Jurkat, Clone E6-1 (cell line): Measurements from ENCODE around the gene C22orf39.
"Not testable (repeated sequence)": the region's sequence is repeated elsewhere in the genome, so short reads cannot be mapped to it uniquely, and the experiment has no call there.

Experiments
- DNase-seq: peaks from one replicate; pipeline ENCODE4 v3.0.0-alpha.2; 2011; ENCODE audit warnings: low read depth, low spot score
- H3K4me3 ChIP-seq: 2 replicates; pipeline ENCODE4 v1.5.1; 2011; ENCODE audit warnings: mild to moderate bottlenecking, low read length, control low read depth, moderate library complexity

Gene C22orf39

DNA sequence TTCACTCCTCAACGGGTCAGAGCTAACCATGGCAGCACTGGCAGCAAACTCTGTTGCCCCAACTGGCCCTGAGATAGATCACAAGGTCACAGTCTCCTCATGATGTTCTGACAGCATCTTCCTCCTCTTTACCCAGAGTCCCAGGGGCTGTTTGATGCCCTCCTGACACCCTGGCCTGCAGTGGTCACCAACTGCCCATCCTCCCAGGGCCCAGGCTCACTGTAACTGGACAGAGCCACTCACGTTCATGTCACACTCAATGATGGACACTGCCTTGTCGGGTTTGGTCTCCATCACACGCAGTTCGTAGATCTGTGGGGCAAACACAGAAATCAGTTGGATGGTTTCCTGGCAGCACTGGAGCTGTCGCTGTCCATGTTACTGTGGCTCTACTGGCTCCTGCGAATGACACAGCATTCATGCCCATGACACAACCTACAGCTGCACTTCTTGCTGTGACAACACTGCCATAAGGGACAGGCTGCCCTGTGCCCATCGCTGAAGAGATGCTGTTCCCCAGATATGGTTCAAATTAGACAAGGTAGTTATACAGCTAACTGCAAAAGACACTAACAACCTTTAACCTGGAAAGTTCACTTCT is 10.4 kb upstream of the C22orf39 start:
- DNase-seq, result no peak
- no peak overlapping the region for H3K4me3 ChIP-seq

GRCh38 chr22:19456541-19456940 is 9.0 kb upstream of the C22orf39 start:
- DNase-seq, result no peak
- no peak overlapping the region for H3K4me3 ChIP-seq

DNA sequence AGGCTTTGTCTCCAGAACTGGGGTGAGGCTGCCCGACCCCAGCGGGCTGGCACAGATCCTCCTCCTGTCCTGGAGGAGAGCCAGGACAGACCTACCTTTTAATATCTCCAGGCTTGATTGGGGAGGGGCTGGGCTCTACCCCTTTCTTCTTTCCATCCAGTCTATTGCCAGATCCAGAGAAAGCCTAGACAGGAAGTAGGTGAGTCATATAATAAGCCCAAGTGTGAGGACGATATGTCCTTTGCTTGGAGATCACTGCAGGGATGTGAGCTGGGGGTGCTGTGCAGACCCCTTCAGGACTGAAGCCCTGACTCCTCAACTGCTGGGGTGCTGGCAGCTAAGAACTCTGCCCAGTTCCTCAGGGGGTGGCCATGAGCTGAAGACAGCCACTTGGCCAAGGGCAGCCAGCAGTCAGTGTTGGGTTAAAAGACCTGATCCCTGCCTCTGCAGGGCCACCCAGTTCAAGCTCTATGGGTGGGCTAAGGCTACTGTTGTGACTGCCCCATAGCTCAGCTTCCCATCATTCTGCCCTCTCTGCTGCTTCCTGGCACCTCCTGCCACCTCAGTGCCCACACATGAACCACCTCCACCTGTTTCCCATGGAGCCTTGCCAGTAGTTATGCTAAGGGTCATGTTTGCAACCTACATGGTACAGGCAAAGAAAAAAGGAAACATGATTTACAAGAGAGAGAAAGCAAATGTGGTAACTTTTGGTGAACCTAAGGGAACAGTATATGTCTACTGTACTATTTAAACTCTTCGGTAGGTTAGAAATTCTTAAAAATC is 8.3 kb upstream of the C22orf39 start:
- H3K4me3 ChIP-seq, result no peak overlapping the region
- no peak for DNase-seq

DNA sequence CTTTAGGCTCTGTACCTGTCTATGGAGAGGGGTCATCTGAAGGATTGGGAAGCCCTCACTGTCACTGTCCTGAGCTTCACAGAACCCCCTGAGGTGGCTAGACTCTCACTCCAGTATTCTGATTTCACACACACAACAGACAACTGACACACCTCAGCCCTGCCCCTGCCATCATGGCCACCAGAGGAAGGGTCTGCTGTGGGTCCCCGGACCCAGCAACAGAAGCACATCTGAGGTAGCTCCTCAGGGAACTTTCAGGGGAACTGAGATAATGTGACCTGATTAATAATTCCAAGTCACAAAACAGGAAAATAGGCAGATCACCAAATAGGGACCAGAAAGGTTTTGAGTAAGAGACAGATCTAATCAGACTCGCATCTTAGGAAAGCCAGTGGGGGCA is 7.5 kb upstream of the C22orf39 start:
- DNase-seq, result no peak
- no peak overlapping the region for H3K4me3 ChIP-seq

DNA sequence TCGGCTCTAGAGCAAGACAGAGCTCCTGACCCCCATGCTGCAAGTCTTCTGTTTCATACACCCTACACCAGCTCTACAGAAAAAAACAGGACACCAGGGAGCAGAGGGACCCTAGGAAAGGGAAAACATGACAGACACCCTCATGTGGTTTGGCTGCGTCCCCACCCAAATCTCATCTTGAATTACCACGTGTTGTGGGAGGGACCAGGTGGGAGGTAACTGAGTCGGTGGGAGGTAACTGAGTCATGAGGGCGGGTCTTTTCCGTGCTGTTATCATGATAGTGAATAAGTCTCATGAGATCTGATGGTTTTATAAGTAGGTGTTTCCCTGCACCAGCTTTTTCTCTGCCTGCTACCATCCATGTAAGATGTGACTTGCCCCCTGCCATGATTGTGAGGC is 6.6 kb upstream of the C22orf39 start:
- H3K4me3 ChIP-seq, result no peak overlapping the region
- DNase-seq, result no peak

DNA sequence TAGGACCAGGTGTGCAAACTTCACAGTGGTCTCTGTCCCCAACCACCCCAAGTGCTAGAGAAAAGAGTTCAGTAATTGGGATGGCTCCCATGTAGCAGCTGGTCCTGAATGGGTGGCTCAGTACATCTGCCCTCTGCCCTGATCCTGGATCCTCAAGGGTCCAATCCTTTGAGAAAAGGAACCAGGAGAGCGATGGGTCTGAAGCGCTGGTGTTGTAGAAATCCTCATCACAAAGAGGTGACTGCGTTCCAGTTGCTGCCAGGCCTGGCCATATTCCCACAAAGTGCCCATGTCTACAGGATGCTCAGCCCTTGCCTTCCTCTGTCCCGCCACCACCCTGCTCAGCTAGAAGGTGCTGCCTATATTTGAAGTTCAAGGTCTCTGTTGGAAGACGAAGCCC is 6.2 kb upstream of the C22orf39 start:
- H3K4me3 ChIP-seq, result no peak overlapping the region
- no peak for DNase-seq

DNA sequence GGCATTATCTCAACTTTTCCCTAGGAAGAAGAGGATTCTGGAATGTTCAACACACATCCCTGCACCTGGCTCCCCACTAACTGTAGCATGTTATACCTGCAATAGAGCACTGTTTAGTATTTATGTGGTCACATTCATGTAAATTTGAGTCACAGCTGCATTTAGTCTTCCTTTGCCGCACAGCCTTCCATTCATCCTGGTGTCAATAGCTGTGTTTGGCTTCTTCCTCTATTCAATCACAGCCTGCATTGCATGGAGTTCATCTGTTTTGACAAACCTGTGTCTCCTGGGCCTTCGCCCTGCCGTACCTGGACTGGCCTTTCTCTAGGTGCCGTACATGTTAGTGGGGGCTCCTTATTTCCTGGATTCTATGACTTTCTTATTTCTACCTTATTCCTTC is 4.1 kb upstream of the C22orf39 start:
- H3K4me3 ChIP-seq, result no peak overlapping the region
- no peak for DNase-seq

DNA sequence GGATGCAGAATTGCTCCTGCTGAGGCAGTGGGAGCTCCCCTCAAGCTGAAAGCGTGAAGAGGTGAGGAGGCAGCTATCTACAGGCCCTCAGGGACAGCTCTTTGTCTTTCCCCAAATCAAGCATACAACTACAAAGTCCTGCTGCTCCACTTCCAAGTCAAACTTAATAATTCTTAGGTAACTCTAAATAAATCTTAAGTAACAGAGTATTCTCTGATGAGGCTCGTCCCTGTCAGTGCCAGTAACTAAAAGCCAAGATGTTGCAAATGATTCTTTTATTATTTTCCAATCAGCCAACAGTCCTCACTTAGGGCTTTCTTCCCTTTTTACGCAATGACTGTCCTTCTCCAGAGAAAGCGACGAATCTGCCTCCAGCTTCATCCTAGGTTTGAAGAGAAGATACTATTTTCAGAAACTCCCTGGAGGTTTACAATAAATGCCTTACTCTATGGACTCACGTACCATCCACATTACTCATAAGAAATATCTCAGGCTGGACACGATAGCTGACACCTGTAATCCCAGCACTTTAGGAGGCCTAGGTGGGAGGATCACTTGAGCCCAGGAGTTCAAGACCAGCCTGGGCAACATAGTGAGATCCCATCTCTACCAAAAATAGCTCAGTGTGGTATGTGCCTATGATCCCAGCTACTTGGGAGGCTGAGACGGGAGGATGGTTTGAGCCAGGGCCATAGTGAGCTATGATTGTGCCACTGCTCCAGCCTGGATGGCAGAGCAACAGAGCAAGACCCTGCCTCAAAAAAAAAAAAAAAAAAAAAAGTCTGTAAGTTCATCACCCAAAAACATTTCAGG is 3.1 kb upstream of the C22orf39 start:
- no peak for DNase-seq

GRCh38 chr22:19449422-19449767 is 1.9 kb upstream of the C22orf39 start:
- no peak for DNase-seq
- no peak overlapping the region for H3K4me3 ChIP-seq

More for the DNA sequence above, 3.1 kb upstream of the C22orf39 start:
- no peak overlapping the region for H3K4me3 ChIP-seq

DNA sequence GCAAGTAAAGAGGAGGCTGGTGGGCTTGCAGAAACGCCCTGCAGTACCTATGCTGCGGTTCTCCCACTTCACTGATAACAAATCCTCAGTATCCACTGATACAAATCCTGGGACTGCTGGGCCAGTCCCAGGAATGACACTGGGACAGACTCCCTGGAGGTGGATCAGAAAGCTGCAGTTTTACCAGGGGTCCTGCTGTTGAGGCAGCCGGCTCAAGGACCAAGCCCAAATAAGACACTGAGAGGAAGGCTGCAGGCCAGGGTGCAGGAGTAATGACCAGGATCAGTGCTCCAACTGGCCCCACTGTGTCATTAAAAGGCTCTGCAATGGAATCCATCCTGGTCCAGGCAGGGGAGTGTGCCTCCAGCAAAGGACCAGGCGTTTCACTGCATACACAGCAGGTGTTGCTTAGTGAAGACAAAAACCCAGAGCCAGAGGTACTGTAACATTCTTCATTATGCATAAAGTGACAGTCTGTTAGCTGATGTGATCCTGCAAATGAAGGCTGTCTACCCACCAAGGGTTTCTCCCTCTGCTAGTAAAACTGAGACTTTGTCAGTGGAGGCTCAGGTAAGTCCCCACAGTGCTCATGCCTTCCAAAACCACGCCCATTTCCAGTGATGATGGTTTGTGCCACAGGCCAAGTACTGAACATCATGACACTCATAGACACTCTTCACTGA is 1.4 kb upstream of the C22orf39 start:
- peak overlapping the region; percentile 95 for H3K4me3 ChIP-seq
- DNase-seq, result no peak

DNA sequence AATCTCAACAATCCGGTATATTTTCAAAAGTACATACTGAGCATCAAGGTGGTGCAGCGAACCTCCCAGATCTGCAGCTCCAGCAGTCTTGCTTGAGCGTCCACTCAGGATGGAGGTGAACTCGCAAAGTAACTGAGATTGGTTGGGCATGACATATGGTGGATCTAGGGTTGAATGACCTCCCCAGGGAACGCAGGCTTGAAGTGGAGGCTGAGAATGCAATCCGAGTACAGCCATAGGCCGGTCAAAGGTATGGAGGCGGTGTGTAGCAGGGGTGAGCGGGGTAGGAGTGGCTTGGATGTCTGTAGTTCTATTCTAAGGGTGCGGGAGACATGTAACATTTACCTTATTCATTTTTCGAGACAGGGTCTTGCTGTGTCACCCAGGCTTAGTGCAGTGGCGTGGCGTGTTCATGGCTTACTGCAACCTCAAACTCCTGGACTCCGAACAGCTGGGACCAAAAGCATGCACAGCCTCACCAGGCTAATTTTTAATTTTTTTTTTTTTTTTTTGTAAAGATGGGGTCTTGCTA is 631 bp upstream of the C22orf39 start:
- no peak for DNase-seq
- H3K4me3 ChIP-seq, result peak overlapping the region; percentile 95

- H3K4me3 ChIP-seq, result peak overlapping the region; percentile 95
- no peak for DNase-seq
Observed at GRCh38 chr22:19446603-19447329, 745 bp downstream of the C22orf39 start.

DNA sequence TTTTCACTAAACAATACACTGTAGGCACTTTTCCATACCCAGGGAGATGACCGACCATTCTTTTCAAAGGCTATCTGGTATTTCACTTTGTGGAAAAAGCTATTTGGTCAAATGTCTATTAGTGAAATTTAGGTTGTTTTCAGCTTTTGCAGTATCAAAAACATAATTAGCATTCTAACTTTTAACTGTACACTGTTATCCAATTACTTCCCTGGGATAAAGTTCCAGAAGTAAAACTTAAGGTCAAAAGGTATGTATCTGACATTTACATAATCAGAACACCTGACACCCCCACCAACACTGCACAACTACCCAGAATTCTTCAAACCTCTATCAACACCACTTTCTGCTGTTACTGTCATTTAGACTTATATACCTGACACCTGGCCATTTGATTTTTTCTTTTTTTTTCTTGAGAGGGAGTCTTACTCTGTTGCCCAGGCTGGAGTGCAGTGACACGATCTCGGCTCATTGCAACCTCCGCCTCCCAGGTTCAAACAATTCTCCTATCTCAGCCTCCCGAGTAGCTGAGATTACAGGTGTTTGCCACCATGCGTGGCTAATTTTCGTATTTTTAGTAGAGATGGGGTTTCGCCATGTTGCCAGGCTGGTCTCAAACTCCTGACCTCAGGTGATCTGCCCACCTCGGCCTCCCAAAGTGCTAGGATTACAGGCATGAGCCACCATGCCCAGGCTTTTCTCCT is 2.1 kb downstream of the C22orf39 start:
- not testable (repeated sequence) for H3K4me3 ChIP-seq, DNase-seq

DNA sequence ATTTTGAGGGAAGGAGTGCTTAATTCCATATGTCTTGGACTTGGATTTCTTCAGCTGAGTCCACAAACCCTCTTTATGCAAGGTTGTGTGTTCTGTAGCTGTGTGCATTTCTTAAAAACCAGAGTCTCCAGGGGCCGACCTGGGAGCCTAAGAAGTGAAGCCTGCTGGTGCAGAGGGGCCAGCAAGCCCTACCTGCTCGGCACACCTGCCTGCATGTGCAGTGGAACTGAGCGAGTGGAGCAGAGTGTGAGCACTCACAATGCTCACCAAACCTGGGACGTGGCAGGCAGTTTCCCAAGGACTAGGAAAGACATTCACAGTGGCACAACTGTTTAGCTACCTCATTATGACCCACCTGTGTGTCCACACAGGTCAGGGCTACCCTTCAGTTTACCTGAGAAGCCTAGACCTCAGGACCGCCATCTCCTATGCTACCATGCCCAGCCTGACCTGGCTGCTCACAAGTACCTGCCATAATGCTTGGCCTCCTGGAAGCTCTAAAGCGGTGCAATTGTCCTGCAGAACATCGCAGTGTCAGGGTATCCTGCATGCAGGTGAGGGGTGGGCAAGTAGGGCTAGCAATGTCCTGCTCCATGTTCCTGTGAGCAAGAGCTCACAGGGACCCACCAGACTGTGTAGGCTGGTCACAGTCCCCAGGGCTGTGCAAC is 3.8 kb downstream of the C22orf39 start:
- no peak for DNase-seq
- H3K4me3 ChIP-seq, result no peak overlapping the region

DNA sequence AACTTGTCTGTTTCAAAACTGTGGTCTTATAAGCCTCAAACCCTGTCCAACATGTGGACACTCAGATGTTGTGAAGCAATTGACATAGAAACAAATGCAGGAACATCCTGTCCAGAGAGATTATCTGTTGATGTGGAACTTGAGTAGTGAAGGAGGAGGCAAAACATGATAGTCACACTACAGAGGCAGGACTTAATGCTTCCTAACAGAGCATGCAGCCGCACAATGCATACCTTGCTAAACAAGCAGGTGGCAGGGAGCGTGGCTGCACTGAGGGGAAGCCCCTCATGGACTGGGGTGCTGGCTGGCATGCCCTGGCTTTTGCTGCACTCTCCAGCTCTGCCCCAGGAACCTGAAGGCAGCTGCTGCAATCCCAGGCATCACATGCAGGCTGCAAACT is 5.3 kb downstream of the C22orf39 start:
- DNase-seq, result no peak
- no peak overlapping the region for H3K4me3 ChIP-seq

DNA sequence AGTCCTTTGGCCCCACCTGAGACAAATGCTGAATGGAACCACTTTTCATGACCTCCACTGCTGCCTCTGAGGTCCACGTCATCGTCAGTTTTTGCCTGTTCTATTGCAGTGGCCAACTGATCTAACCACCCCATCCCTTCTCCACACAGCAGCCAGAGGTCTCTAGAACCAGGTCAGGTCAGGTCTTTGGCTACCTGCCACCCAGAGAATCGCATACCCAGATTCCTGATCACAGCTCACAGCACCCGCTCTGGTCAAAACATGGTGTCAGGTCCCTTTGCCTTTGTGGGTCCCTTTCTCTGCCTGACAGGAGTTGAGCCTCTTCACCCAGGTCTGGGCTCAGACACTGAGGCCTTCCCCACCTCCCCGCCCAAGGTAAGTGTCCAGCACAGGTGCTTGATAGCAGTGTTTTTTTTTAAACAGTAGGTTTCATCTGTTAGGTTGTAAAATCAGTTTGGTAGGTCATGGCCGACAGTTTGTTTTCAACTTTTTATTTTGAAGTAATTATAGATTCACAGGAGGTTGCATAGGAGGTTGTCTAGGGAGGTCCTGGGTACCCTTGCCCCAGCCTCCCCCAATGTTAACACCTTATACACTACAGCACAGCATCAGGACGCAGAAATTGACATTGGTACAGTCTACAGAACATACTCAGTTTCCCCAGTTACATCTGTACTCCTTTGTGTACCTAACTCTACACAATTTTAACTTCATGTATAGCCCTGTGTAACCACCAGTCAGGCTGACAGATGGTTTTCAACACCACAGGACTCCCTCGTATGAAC is 6.9 kb downstream of the C22orf39 start:
- no peak overlapping the region for H3K4me3 ChIP-seq
- no peak for DNase-seq

- H3K4me3 ChIP-seq, result no peak overlapping the region
- no peak for DNase-seq
Observed at GRCh38 chr22:19438298-19438697, 9.2 kb downstream of the C22orf39 start.
